Stomach (tissue), 9 donors: ENCODE data around the gene PSORS1C2. TPM values are rescaled to one million over a fixed set of nuclear protein-coding genes. Genes with fewer than 3 reads are reported as not detected.

Source experiments
- DNase-seq, 2 donors: peaks; one replicate each; pipeline versions ENCODE4 v3.0.0 to v3.0.0-alpha.2; 2013 to 2019
- H3K27ac ChIP-seq, 5 donors: fragments of 200-600 bp in 4 of 5; sonication (generic) in 4 of 5; one replicate each; pipeline ENCODE4 v1.5.1; 2013 to 2019; ENCODE audit warnings: mild to moderate bottlenecking in 1 of 5, moderate library complexity in 1 of 5
- H3K27me3 ChIP-seq, 3 donors: fragments of 200-600 bp; sonication (generic); one replicate each; pipeline ENCODE4 v1.5.1; 2017 to 2019; ENCODE audit warnings: mixed run types in 1 of 3
- H3K36me3 ChIP-seq, 4 donors: fragments of 200-600 bp; sonication (generic); 1 replicate in 3 of 4; 2 replicates in 1 of 4; pipeline ENCODE4 v1.5.1; 2016 to 2019
- H3K4me1 ChIP-seq, 4 donors: fragments of 200-600 bp; sonication (generic); one replicate each; pipeline ENCODE4 v1.5.1; 2016 to 2019
- H3K4me3 ChIP-seq, 4 donors: fragments of 200-600 bp; sonication (generic) in 3 of 4; one replicate each; pipeline ENCODE4 v1.5.1; 2016 to 2019; ENCODE audit warnings: mild to moderate bottlenecking in 1 of 4
- H3K9me3 ChIP-seq, 4 donors: fragments of 200-600 bp; sonication (generic); one replicate each; pipeline ENCODE4 v1.5.1; 2016 to 2019
- CTCF ChIP-seq, 7 experiments: fragments of 450-650 bp in 4 of 7; fragments of 200-600 bp in 3 of 7; sonication (generic) in 3 of 7; IDR thresholded peaks; one replicate each; pipeline ENCODE4 v1.5.1; 2016 to 2019; ENCODE audit warnings: antibody characterized with exemption in 7 of 7, control low read depth in 2 of 7, mild to moderate bottlenecking in 1 of 7
- EP300 ChIP-seq: sonication (generic); formaldehyde crosslinking; IDR thresholded peaks from one replicate; pipeline ENCODE4 v1.6.1; 2017; ENCODE audit warnings: antibody characterized with exemption
- POLR2A ChIP-seq, 4 donors: fragments of 450-650 bp; IDR thresholded peaks; one replicate each; pipeline ENCODE4 v1.6.1; 2016; ENCODE audit warnings: antibody characterized with exemption in 4 of 4, control low read depth in 2 of 4, mild to moderate bottlenecking in 1 of 4, moderate library complexity in 1 of 4
- POLR2AphosphoS5 ChIP-seq, 3 donors: sonication (generic); formaldehyde crosslinking; IDR thresholded peaks; one replicate each; pipeline ENCODE4 v1.6.1; 2016; ENCODE audit warnings: antibody characterized with exemption in 3 of 3
- WGBS, 5 donors: extraction: QIAGEN DNeasy Blood & Tissue Kit in 3 of 5; methylation state at CpG; one replicate each; pipeline versions ENCODE4 v1.1.5 to v1.1.7; 2013 to 2018; 5-methylcytosine and 5-hydroxymethylcytosine counted together
- intact Hi-C: fragments of 100-400 bp; cut with DNase I; formaldehyde crosslinking; loops from one replicate; pipeline ENCODE4 v1.15.1; 2023; ENCODE audit warnings: low total_unique reads
- polyA plus RNA-seq, 3 donors: library from polyadenylated mRNA; stranded (reverse); fragments of 200-250 nt; gene quantifications; one replicate each; pipeline ENCODE4 v1.2.3, GENCODE V29; 2013
- total RNA-seq, 5 donors: library from RNA; depleted of rRNA; stranded (reverse); fragments of >200 nt; gene quantifications; one replicate each; pipeline versions ENCODE4 v1.1.0 to v1.2.3, GENCODE V29; 2014 to 2016
- donor health status: healthy with polysubstance abuse.
- donor health status: Bipolar disorder and iron deficiency.
- donor health status: healthy.

Gene PSORS1C2
- total and polyA plus RNA-seq, 8 donors: 0.73 to 1.6 TPM; not detected in 6

GRCh38 chr6:31163922-31164321 is 25.1 kb upstream of the PSORS1C2 start:
- intact Hi-C loops: no loop called here
- H3K4me3 ChIP-seq: no peak overlapping the region
- TF ChIP-seq POLR2AphosphoS5 (IDR thresholded peaks at IDR 0.05) (peak in 1 of 3 donors; percentile 3), POLR2A (IDR thresholded peaks at IDR 0.05) (no peak)
- H3K36me3 ChIP-seq: peaks cover 0 to 46% (median 36%) of the 10 kb centered on the region in 4 donors
- DNase-seq: peak; percentile 65 to 69
- H3K9me3 ChIP-seq: no peaks in the 10 kb centered on the region
- H3K4me1 ChIP-seq: peaks cover 8 to 26% (median 12%) of the 10 kb centered on the region in 4 donors
- H3K27me3 ChIP-seq: no peaks in the 10 kb centered on the region
- peak overlapping the region in 1 of 5 donors; percentile 8 for H3K27ac ChIP-seq

- intact Hi-C loops: no loop called here
- Histone ChIP-seq H3K27me3 (no peaks in the 10 kb centered on the region), H3K4me3 (no peak overlapping the region), H3K9me3 (no peaks in the 10 kb centered on the region), H3K27ac (no peak overlapping the region), H3K36me3 (peaks cover 0 to 46% (median 35%) of the 10 kb centered on the region in 4 donors), H3K4me1 (peaks cover 12 to 33% (median 16%) of the 10 kb centered on the region in 4 donors)
- DNase-seq: no peak
- 82 to 92% (median 88%) methylated on average over 10 to 13 of the region's 13 CpGs for WGBS, 5 donors
- no peak for TF ChIP-seq POLR2AphosphoS5 (IDR thresholded peaks at IDR 0.05)
- TF ChIP-seq EP300: no peak
- no peak for TF ChIP-seq CTCF (IDR thresholded peaks at IDR 0.05)
- TF ChIP-seq POLR2A (IDR thresholded peaks at IDR 0.05): no peak
Measured at GRCh38 chr6:31162463-31163165, 23.7 kb upstream of the PSORS1C2 start.

GRCh38 chr6:31161216-31162126 is 22.6 kb upstream of the PSORS1C2 start:
- Histone ChIP-seq H3K36me3 (peaks cover 0 to 48% (median 35%) of the 10 kb centered on the region in 4 donors), H3K4me3 (no peak overlapping the region), H3K9me3 (no peaks in the 10 kb centered on the region), H3K27ac (no peak overlapping the region), H3K27me3 (no peaks in the 10 kb centered on the region), H3K4me1 (peaks cover 18 to 44% (median 23%) of the 10 kb centered on the region in 4 donors)
- TF ChIP-seq POLR2AphosphoS5 (IDR thresholded peaks at IDR 0.05) (no peak), EP300 (no peak), POLR2A (IDR thresholded peaks at IDR 0.05) (no peak), CTCF (IDR thresholded peaks at IDR 0.05) (no peak)
- DNase-seq: no peak
- intact Hi-C loops: no loop called here
- 83 to 93% (median 90%) methylated on average over 19 of the region's 19 CpGs for WGBS, 5 donors

GRCh38 chr6:31158863-31159855 is 20.3 kb upstream of the PSORS1C2 start:
- Histone ChIP-seq H3K27ac (peak overlapping the region in 4 of 5 donors; percentile 71 to 86 (median 80)), H3K4me3 (peak overlapping the region; percentile 65 to 79 (median 75)), H3K4me1 (peaks cover 18 to 44% (median 23%) of the 10 kb centered on the region in 4 donors), H3K36me3 (peaks cover 3 to 47% (median 40%) of the 10 kb centered on the region in 4 donors), H3K9me3 (no peaks in the 10 kb centered on the region), H3K27me3 (no peaks in the 10 kb centered on the region)
- TF ChIP-seq POLR2AphosphoS5 (IDR thresholded peaks at IDR 0.05) (no peak), EP300 (no peak), CTCF (IDR thresholded peaks at IDR 0.05) (no peak), POLR2A (IDR thresholded peaks at IDR 0.05) (no peak)
- WGBS, 5 donors: 3 to 14% (median 10%) methylated on average over 22 to 35 of the region's 35 CpGs
- intact Hi-C loops: no loop called here
- DNase-seq: peak in 1 of 2 donors; percentile 32
